OCI-LY7 (cell line): ENCODE data around the gene DDX11.
"Not testable (repeated sequence)": the region's sequence is repeated elsewhere in the genome, so short reads cannot be mapped to it uniquely, and the experiment has no call there.

Experiments
- CTCF ChIP-seq: fragments of 200-600 bp; sonication (generic); conservative IDR thresholded peaks from 2 replicates; pipeline ENCODE4 v1.5.1; 2014; ENCODE audit warnings: mild to moderate bottlenecking, antibody characterized with exemption, low read length, moderate library complexity, mixed read lengths
- EZH2phosphoT487 ChIP-seq: fragments of 200-600 bp; sonication (generic); IDR thresholded peaks from 2 replicates; pipeline ENCODE4 v1.6.1; 2018; ENCODE audit warnings: low read depth, borderline replicate concordance, mild to moderate bottlenecking, mixed run types, antibody characterized with exemption, low read length, moderate library complexity, mixed read lengths

DNA sequence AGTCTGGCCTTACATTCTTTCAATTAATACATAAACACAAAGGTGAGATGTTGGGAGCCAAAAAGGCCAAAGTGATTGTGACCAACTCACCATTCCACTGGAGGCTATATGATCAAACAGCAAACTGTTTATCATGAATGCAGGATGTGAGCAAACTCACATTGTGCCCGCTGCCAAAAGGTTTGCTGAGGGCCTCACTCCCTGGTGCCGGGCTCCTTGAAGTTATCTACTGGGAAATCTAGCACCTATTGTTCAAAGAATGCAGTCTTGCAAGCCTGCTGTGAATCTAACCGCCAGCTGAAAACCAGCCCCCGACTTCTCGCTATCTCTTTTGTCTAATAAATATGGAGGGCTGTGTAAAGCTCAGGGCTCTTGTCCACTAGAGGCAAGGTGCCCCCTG lies 46.7 kb upstream of the DDX11 start:
- not testable (repeated sequence) for TF ChIP-seq EZH2phosphoT487, CTCF
